Measurements from ENCODE around the gene CST3.

GRCh38 chr20:23636908-23637281 is 860 bp downstream of the CST3 start:
- no peak for TF ChIP-seq CTCF (IDR thresholded peaks at IDR 0.05)
- TF ChIP-seq POLR2A (IDR thresholded peaks at IDR 0.05) = no peak
